HepG2 (cell line): Measurements from ENCODE around the gene ZBTB8B. TPM values are rescaled to one million over a fixed set of nuclear protein-coding genes. Genes with fewer than 3 reads are reported as not detected.

Source experiments
- ATAC-seq: fragments of 200-7000 bp; cut with Tn5 transposase; 3 replicates; pipeline ENCODE4 v1.9.1; 2020; ENCODE audit warnings: mild to moderate bottlenecking, moderate library complexity
- BruUV-seq: library from RNA; stranded (reverse); fragments of 400-500 nt; replicated peaks from 2 replicates; lab custom pipeline; 2021; lab: Mats Ljungman, UMichigan
- CTCF ChIA-PET: fragments of 300-600 bp; formaldehyde crosslinking; extraction: SDS; loops from one replicate; lab custom pipeline; 2021; ENCODE audit warnings: low total read pairs, inconsistent platforms, low intra/inter-chr PET ratio; lab: Yijun Ruan, JAX
- POLR2A ChIA-PET: fragments of 350-600 bp; sonication (Branson Sonifier 250); formaldehyde crosslinking; loops from one replicate; lab custom pipeline; 2020; ENCODE audit warnings: antibody characterized with exemption, inconsistent platforms; lab: Yijun Ruan, JAX
- DNase-seq: peaks from one replicate; pipeline ENCODE4 v3.0.0-alpha.2; 2015; ENCODE audit warnings: low spot score
- FAIRE-seq: peaks from 3 replicates; lab custom pipeline; 2011; peaks lifted over from hg19 to GRCh38; lab: Jason Lieb, UNC
- H2AFZ ChIP-seq: one replicate; pipeline ENCODE4 v1.6.1; 2011; ENCODE audit warnings: low read length, inconsistent platforms
- H3K27ac ChIP-seq: fragments of 300-600 bp; 3 replicates; pipeline ENCODE4 v1.8.0; 2011; ENCODE audit warnings: mixed run types, mild to moderate bottlenecking, mixed read lengths, low read length, inconsistent platforms; ENCODE audit not compliant: insufficient read depth; ENCODE audit errors: extremely low read length
- H3K27me3 ChIP-seq, 2 experiments: fragments of 200-600 bp in 1 of 2; 2 replicates in 1 of 2; 3 replicates in 1 of 2; pipeline versions ENCODE4 v1.6.0 to v1.8.0; 2011; ENCODE audit warnings: low read length in 2 of 2, mild to moderate bottlenecking in 2 of 2, moderate library complexity in 2 of 2, inconsistent platforms in 1 of 2; ENCODE audit not compliant: insufficient read depth in 2 of 2, control insufficient read depth in 1 of 2
- H3K36me3 ChIP-seq, 2 experiments: fragments of 200-600 bp in 1 of 2; replicated peaks in 1 of 2; 2 replicates in 1 of 2; 3 replicates in 1 of 2; pipeline versions ENCODE4 v1.5.1 to v1.8.0; 2011; ENCODE audit warnings: low read length in 2 of 2, inconsistent platforms in 1 of 2; ENCODE audit not compliant: insufficient read depth in 2 of 2, control insufficient read depth in 1 of 2
- H3K4me1 ChIP-seq: 2 replicates; pipeline ENCODE4 v1.5.1; 2012; ENCODE audit warnings: low read length, inconsistent platforms; ENCODE audit not compliant: insufficient read depth
- H3K4me2 ChIP-seq: 2 replicates; pipeline ENCODE4 v1.6.0; 2011; ENCODE audit warnings: low read depth, low read length, inconsistent platforms
- H3K4me3 ChIP-seq, 3 experiments: fragments of 200-600 bp in 1 of 3; sonication (generic), shearing (Covaris generic) in 1 of 3; replicated peaks in 1 of 3; 2 replicates each; pipeline ENCODE4 v1.5.1; 2011 to 2016; ENCODE audit warnings: low read length in 3 of 3, inconsistent platforms in 2 of 3, low read depth in 2 of 3, mild to moderate bottlenecking in 2 of 3, control low read depth in 1 of 3, mixed read lengths in 1 of 3; ENCODE audit not compliant: insufficient read depth in 1 of 3
- H3K79me2 ChIP-seq: one replicate; pipeline ENCODE4 v1.6.1; 2011; ENCODE audit warnings: low read length, inconsistent platforms; ENCODE audit not compliant: insufficient read depth
- H3K9ac ChIP-seq: 2 replicates; pipeline ENCODE4 v1.6.0; 2011; ENCODE audit warnings: mild to moderate bottlenecking, low read depth, low read length, inconsistent platforms; ENCODE audit not compliant: insufficient read depth
- H3K9me3 ChIP-seq: 2 replicates; pipeline ENCODE4 v1.5.1; 2012; ENCODE audit warnings: mild to moderate bottlenecking, low read length
- H4K20me1 ChIP-seq: 2 replicates; pipeline ENCODE4 v1.6.0; 2011; ENCODE audit warnings: inconsistent platforms, mild to moderate bottlenecking, low read length, moderate library complexity; ENCODE audit not compliant: insufficient read depth
- KDM4B ChIP-seq: sonication (generic); formaldehyde crosslinking; IDR thresholded peaks from 2 replicates; pipeline ENCODE4 v1.4.0; 2020; ENCODE audit warnings: missing genetic modification reagents
- POLR2A ChIP-seq, 2 experiments: IDR thresholded peaks; 2 replicates each; pipeline ENCODE4 v1.6.1; 2011; ENCODE audit warnings: low read depth in 2 of 2, low read length in 2 of 2, mild to moderate bottlenecking in 1 of 2, moderate library complexity in 1 of 2; ENCODE audit not compliant: insufficient read depth in 1 of 2
- ZFP82 ChIP-seq: sonication (generic); formaldehyde crosslinking; IDR thresholded peaks from 2 replicates; pipeline ENCODE4 v1.5.1; 2020; ENCODE audit warnings: mild to moderate bottlenecking, missing genetic modification reagents, borderline replicate concordance
- ZNF143 ChIP-seq: sonication (generic); formaldehyde crosslinking; IDR thresholded peaks from 2 replicates; pipeline ENCODE4 v1.4.0; 2020; ENCODE audit warnings: missing genetic modification reagents
- ZNF839 ChIP-seq: sonication (generic); formaldehyde crosslinking; IDR thresholded peaks from 2 replicates; pipeline ENCODE4 v1.4.0; 2020; ENCODE audit warnings: missing genetic modification reagents, mild to moderate bottlenecking, borderline replicate concordance
- ZNF883 ChIP-seq: sonication (generic); formaldehyde crosslinking; IDR thresholded peaks from 2 replicates; pipeline ENCODE4 v1.5.1; 2020; ENCODE audit warnings: mild to moderate bottlenecking, missing genetic modification reagents; ENCODE audit errors: not compliant biosample characterization
- WGBS: methylation state at CpG from one replicate; pipeline ENCODE4 v1.1.6; 2017; ENCODE audit warnings: low lambda C conversion rate; 5-methylcytosine and 5-hydroxymethylcytosine counted together
- in situ Hi-C: cut with HindIII; loops from 2 replicates; pipeline ENCODE4 v1.10.0; 2017; ENCODE audit warnings: low pct_unique_long_range_greater_than_20kb; ENCODE audit not compliant: extremely low pct_ligation_motif_present
- intact Hi-C: fragments of 100-400 bp; cut with micrococcal nuclease; formaldehyde crosslinking; loops from one replicate; pipeline ENCODE4 v1.10.0; 2022; ENCODE audit not compliant: unreplicated experiment
- polyA plus RNA-seq, 8 experiments: library from polyadenylated mRNA; depleted of rRNA in 3 of 8; stranded (reverse) in 7 of 8; unstranded in 1 of 8; fragments of >200 nt; fragmentation: Illumina TruSeq in 4 of 8; extraction: Trizol in 4 of 8; gene quantifications; 2 replicates each; pipeline versions ENCODE4 v1.2.1 to v1.2.3, GENCODE V29; 2011 to 2016; ENCODE audit warnings: low read depth in 4 of 8, missing spikeins in 1 of 8, mixed read lengths in 1 of 8; ENCODE audit not compliant: insufficient read depth in 1 of 8
- total RNA-seq, 5 experiments: library from RNA; depleted of rRNA; stranded (reverse); fragments of >200 nt; fragmentation: Illumina TruSeq; extraction: Trizol; gene quantifications; 2 replicates each; pipeline ENCODE4 v1.2.3, GENCODE V29; 2016; ENCODE audit warnings: low read depth in 1 of 5
- TF ChIP-seq, protein P1 (sequence below): sonication (generic); formaldehyde crosslinking; IDR thresholded peaks from 2 replicates; pipeline ENCODE4 v1.4.0; 2020; ENCODE audit warnings: missing genetic modification reagents, mild to moderate bottlenecking, borderline replicate concordance
- TF ChIP-seq, protein P2 (sequence below): sonication (generic); formaldehyde crosslinking; IDR thresholded peaks from 2 replicates; pipeline ENCODE4 v1.8.1; 2023; ENCODE audit warnings: mild to moderate bottlenecking, inconsistent platforms, moderate library complexity, missing genetic modification reagents, borderline replicate concordance

Gene ZBTB8B
- total and polyA plus RNA-seq, 2 of the 13 experiments (the other 11 are each of a cell fraction or from before 2014, with no cell fraction given) = under 0.01 to 0.02 TPM

DNA sequence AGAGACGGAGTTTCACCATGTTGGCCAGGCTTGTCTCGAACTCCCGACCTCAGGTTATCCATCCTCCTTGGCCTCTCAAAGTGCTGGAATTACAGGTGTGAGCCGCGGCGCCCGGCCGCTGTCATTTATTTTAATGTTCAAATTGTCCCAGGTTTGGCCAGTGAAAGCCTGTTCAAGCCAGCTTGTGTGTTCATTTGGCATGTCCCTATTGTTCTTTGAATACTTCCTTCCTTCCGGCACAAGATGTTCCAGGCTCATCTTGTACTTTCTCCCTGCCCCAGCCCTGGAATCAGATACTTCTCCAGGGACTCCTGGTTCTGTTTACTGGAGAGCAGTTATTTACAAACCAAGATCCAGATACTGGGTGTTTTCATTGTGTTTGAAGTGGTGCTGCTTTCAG lies 37.0 kb downstream of the ZBTB8B start:
- ATAC-seq (no peak), FAIRE-seq (no peak), DNase-seq (no peak)
- H4K20me1 ChIP-seq = no peaks in the 10 kb centered on the region
- H3K4me3 ChIP-seq = no peak overlapping the region
- WGBS = 93% methylated on average over 9 of the region's 9 CpGs
- no peak overlapping the region for H3K9ac ChIP-seq
- no peak overlapping the region for H2AFZ ChIP-seq
- no peak for TF ChIP-seq ZNF143
- TF ChIP-seq KDM4B = no peak
- TF ChIP-seq, protein P1, sequence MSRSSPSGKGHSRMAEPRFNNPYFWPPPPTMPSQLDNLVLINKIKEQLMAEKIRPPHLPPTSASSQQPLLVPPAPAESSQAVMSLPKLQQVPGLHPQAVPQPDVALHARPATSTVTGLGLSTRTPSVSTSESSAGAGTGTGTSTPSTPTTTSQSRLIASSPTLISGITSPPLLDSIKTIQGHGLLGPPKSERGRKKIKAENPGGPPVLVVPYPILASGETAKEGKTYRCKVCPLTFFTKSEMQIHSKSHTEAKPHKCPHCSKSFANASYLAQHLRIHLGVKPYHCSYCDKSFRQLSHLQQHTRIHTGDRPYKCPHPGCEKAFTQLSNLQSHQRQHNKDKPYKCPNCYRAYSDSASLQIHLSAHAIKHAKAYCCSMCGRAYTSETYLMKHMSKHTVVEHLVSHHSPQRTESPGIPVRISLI = no peak
- no peak for TF ChIP-seq ZNF839 (CRISPR knock-in tag)
- no peak overlapping the region for H3K27ac ChIP-seq
- H3K27me3 ChIP-seq = peaks cover 1 to 12% of the 10 kb centered on the region in 2 experiments; a peak in 3 of 5 replicates
- in situ Hi-C loops (no loop called here), intact Hi-C loops (no loop called here)
- no peaks in the 10 kb centered on the region for H3K36me3 ChIP-seq
- no peaks in the 10 kb centered on the region for H3K79me2 ChIP-seq
- ChIA-PET CTCF (no interaction called here), POLR2A (no interaction called here)
- peaks cover 17% of the 10 kb centered on the region for H3K4me1 ChIP-seq
- H3K9me3 ChIP-seq = no peaks in the 10 kb centered on the region
- BruUV-seq = no TSS peak
- H3K4me2 ChIP-seq = no peak overlapping the region

DNA sequence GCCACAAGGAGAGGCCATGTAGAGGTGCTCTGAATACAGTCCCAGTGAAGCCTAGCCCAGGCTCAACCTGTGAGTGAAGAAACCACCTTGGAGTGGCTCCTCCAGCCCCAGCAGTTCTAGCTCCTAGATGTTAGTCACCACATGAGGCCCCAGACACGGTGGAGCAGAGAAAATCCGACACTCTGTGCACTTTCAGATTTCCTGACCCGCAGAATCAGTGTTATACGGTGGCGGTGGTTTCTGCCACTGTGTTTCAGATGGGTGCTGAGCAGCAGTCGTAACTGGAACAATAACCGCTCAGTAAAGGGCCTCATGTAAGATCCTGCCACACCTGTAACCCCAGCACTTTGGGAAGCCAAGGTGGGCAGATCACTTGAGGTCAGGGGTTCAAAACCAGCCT lies 38.3 kb downstream of the ZBTB8B start:
- intact Hi-C loops = no loop called here
- CTCF ChIA-PET = no interaction called here

More for the DNA sequence above, 38.3 kb downstream of the ZBTB8B start:
- H3K36me3 ChIP-seq = no peaks in the 10 kb centered on the region
- no peak for DNase-seq
- no peak for FAIRE-seq
- no TSS peak for BruUV-seq
- H3K9ac ChIP-seq = no peak overlapping the region
- H3K4me2 ChIP-seq = no peak overlapping the region
- peaks cover 17% of the 10 kb centered on the region for H3K4me1 ChIP-seq
- WGBS = 66% methylated on average over 7 of the region's 7 CpGs
- peaks cover 1 to 12% of the 10 kb centered on the region in 2 experiments; a peak in 3 of 5 replicates for H3K27me3 ChIP-seq
- POLR2A ChIA-PET = no interaction called here
- no peak overlapping the region for H2AFZ ChIP-seq
- no peak overlapping the region for H3K27ac ChIP-seq
- H3K79me2 ChIP-seq = no peaks in the 10 kb centered on the region
- no peaks in the 10 kb centered on the region for H3K9me3 ChIP-seq
- H4K20me1 ChIP-seq = no peaks in the 10 kb centered on the region
- no peak for ATAC-seq
- H3K4me3 ChIP-seq = no peak overlapping the region
- TF ChIP-seq POLR2A (IDR thresholded peaks at IDR 0.05; ENCODE audit: insufficient read depth in 1 of 2, low read depth in 2 of 2, low read length in 2 of 2) = no peak
- TF ChIP-seq ZNF883 (CRISPR knock-in tag) = no peak
- TF ChIP-seq, protein P2, sequence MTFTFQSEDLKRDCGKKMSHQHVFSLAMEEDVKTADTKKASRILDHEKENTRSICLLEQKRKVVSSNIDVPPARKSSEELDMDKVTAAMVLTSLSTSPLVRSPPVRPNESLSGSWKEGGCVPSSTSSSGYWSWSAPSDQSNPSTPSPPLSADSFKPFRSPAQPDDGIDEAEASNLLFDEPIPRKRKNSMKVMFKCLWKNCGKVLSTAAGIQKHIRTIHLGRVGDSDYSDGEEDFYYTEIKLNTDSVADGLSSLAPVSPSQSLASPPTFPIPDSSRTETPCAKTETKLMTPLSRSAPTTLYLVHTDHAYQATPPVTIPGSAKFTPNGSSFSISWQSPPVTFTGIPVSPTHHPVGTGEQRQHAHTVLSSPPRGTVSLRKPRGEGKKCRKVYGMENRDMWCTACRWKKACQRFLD (CRISPR knock-in tag) = no peak
- TF ChIP-seq ZFP82 (CRISPR knock-in tag) = no peak
- in situ Hi-C loops = no loop called here
